CD14-positive monocyte (primary cell): ENCODE measurements around the gene CEP131. TPM values are rescaled to one million over a fixed set of nuclear protein-coding genes. Genes with fewer than 3 reads are reported as not detected.
A peak's percentile ranks its signal among the peaks of the same experiment; 100 is the strongest.

Experiments used
- DNase-seq, 3 donors: peaks; one replicate each; pipeline ENCODE4 v3.0.0-alpha.2; 2011 to 2022
- H2AFZ ChIP-seq: 2 replicates; pipeline ENCODE4 v1.6.0; 2012; ENCODE audit warnings: mild to moderate bottlenecking, low read depth, low read length, inconsistent platforms; ENCODE audit not compliant: insufficient read depth, poor library complexity, severe bottlenecking
- H3K27ac ChIP-seq, 2 donors: 1 replicate in 1 of 2; 2 replicates in 1 of 2; pipeline ENCODE4 v1.5.1; 2012 to 2013; ENCODE audit warnings: low read length in 2 of 2, control low read depth in 1 of 2, inconsistent platforms in 1 of 2, low read depth in 1 of 2, mild to moderate bottlenecking in 1 of 2
- H3K27me3 ChIP-seq, 2 donors: one replicate each; pipeline versions ENCODE4 v1.6.0 to v1.6.1; 2011 to 2013; ENCODE audit warnings: low read length in 2 of 2; ENCODE audit not compliant: control insufficient read depth in 2 of 2, insufficient read depth in 2 of 2
- H3K36me3 ChIP-seq, 2 donors: replicated peaks in 1 of 2; 1 replicate in 1 of 2; 2 replicates in 1 of 2; pipeline versions ENCODE4 v1.5.1 to v1.6.1; 2012 to 2013; ENCODE audit warnings: low read length in 2 of 2, control low read depth in 1 of 2, inconsistent platforms in 1 of 2, mild to moderate bottlenecking in 1 of 2; ENCODE audit not compliant: insufficient read depth in 2 of 2, control insufficient read depth in 1 of 2
- H3K4me1 ChIP-seq, 2 donors: 1 replicate in 1 of 2; 2 replicates in 1 of 2; pipeline versions ENCODE4 v1.5.1 to v1.6.1; 2012 to 2013; ENCODE audit warnings: low read length in 2 of 2, control low read depth in 1 of 2, inconsistent platforms in 1 of 2, mild to moderate bottlenecking in 1 of 2, moderate library complexity in 1 of 2; ENCODE audit not compliant: insufficient read depth in 2 of 2, control insufficient read depth in 1 of 2
- H3K4me2 ChIP-seq: replicated peaks from 2 replicates; pipeline ENCODE3; 2012; ENCODE audit warnings: low read length, moderate library complexity, mild to moderate bottlenecking; ENCODE audit not compliant: poor library complexity, severe bottlenecking; ENCODE audit errors: extremely low read depth
- H3K4me3 ChIP-seq, 3 experiments: fragments of 200-600 bp in 1 of 3; sonication (generic) in 1 of 3; replicated peaks in 1 of 3; 1 replicate in 2 of 3; 2 replicates in 1 of 3; pipeline ENCODE4 v1.5.1; 2011 to 2013; ENCODE audit warnings: low read length in 3 of 3, mild to moderate bottlenecking in 3 of 3, control low read depth in 2 of 3, low read depth in 2 of 3, inconsistent platforms in 1 of 3, moderate library complexity in 1 of 3
- H3K79me2 ChIP-seq: 2 replicates; pipeline ENCODE4 v1.6.0; 2012; ENCODE audit warnings: mild to moderate bottlenecking, control low read depth, inconsistent platforms, low read length, moderate library complexity; ENCODE audit not compliant: insufficient read depth
- H3K9ac ChIP-seq: 2 replicates; pipeline ENCODE4 v1.6.0; 2017; ENCODE audit warnings: low read length, mild to moderate bottlenecking; ENCODE audit not compliant: insufficient read depth, poor library complexity, severe bottlenecking
- H3K9me3 ChIP-seq, 2 donors: replicated peaks in 1 of 2; 1 replicate in 1 of 2; 2 replicates in 1 of 2; pipeline versions ENCODE4 v1.5.1 to v1.6.1; 2012 to 2013; ENCODE audit warnings: low read length in 2 of 2, control low read depth in 1 of 2; ENCODE audit not compliant: control insufficient read depth in 1 of 2, insufficient read depth in 1 of 2
- H4K20me1 ChIP-seq: 2 replicates; pipeline ENCODE4 v1.6.0; 2012; ENCODE audit warnings: mild to moderate bottlenecking, low read length, control low read depth, moderate library complexity; ENCODE audit not compliant: insufficient read depth
- H3K27ac Mint-ChIP-seq, 7 donors: one replicate each; pipeline ENCODE4 v1.8.0; 2020; ENCODE audit warnings: mild to moderate bottlenecking in 7 of 7, mixed read lengths in 7 of 7, moderate library complexity in 6 of 7, inconsistent platforms in 2 of 7
- H3K27me3 Mint-ChIP-seq, 3 donors: one replicate each; pipeline ENCODE4 v1.8.0; 2021 to 2022; ENCODE audit warnings: low read depth in 3 of 3, mild to moderate bottlenecking in 3 of 3, mixed read lengths in 3 of 3, moderate library complexity in 3 of 3, inconsistent platforms in 1 of 3
- H3K36me3 Mint-ChIP-seq, 2 donors: one replicate each; pipeline ENCODE4 v1.8.0; 2020; ENCODE audit warnings: mixed read lengths in 2 of 2, inconsistent platforms in 1 of 2, mild to moderate bottlenecking in 1 of 2
- H3K4me1 Mint-ChIP-seq: one replicate; pipeline ENCODE4 v1.8.0; 2020; ENCODE audit warnings: mild to moderate bottlenecking, mixed read lengths
- H3K4me3 Mint-ChIP-seq, 2 donors: one replicate each; pipeline ENCODE4 v1.8.0; 2020; ENCODE audit warnings: mild to moderate bottlenecking in 2 of 2, mixed read lengths in 2 of 2, moderate library complexity in 1 of 2
- H3K9me3 Mint-ChIP-seq, 7 donors: one replicate each; pipeline ENCODE4 v1.8.0; 2020 to 2022; ENCODE audit warnings: mixed read lengths in 7 of 7, mild to moderate bottlenecking in 6 of 7, moderate library complexity in 6 of 7, inconsistent platforms in 2 of 7
- CTCF ChIP-seq: fragments of 200-600 bp; IDR thresholded peaks from one replicate; pipeline ENCODE4 v1.8.0; 2022; ENCODE audit warnings: antibody characterized with exemption, mild to moderate bottlenecking
- WGBS: methylation state at CpG from one replicate; pipeline ENCODE4 v1.1.5; 2013; ENCODE audit warnings: missing lambda C conversion rate; ENCODE audit not compliant: insufficient coverage; 5-methylcytosine and 5-hydroxymethylcytosine counted together
- intact Hi-C, 2 donors: fragments of 100-400 bp; cut with micrococcal nuclease; formaldehyde crosslinking; loops; one replicate each; pipeline versions ENCODE4 v1.15.0 to v1.15.1; 2023
- polyA plus RNA-seq, 3 donors: library from polyadenylated mRNA; depleted of rRNA in 1 of 3; unstranded in 2 of 3; stranded (reverse) in 1 of 3; fragments of 300-500 nt in 2 of 3; fragments of >200 nt in 1 of 3; fragmentation: Illumina TruSeq in 2 of 3; gene quantifications; 1 replicate in 2 of 3; 2 replicates in 1 of 3; pipeline ENCODE4 v1.2.3, GENCODE V29; 2012 to 2021

The CEP131 gene
- polyA plus RNA-seq, 3 donors, result 0.69 to 9.7 (median 1.0) TPM

GRCh38 chr17:81231121-81231645, 8.4 kb upstream of the CEP131 start:
- no peak for DNase-seq
- no peak overlapping the region for H3K4me3 ChIP-seq
- H3K27ac ChIP-seq, result no peak overlapping the region
- no peaks in the 10 kb centered on the region for H3K27me3 ChIP-seq
- H3K9me3 ChIP-seq, result no peaks in the 10 kb centered on the region
- Mint-ChIP-seq H3K4me1 (peaks cover 39% of the 10 kb centered on the region), H3K27me3 (no peaks in the 10 kb centered on the region), H3K4me3 (no peak overlapping the region), H3K36me3 (peaks cover 34 to 64% of the 10 kb centered on the region in 2 donors), H3K9me3 (peaks cover 0 to 2% (median 0%) of the 10 kb centered on the region in 7 donors), H3K27ac (no peak overlapping the region)
- peaks cover 56 to 66% of the 10 kb centered on the region in 2 donors for H3K36me3 ChIP-seq
- no peak overlapping the region for H3K9ac ChIP-seq
- peaks cover 45% of the 10 kb centered on the region for H4K20me1 ChIP-seq
- 91% methylated on average over 27 of the region's 31 CpGs for WGBS
- intact Hi-C loops, result no loop called here
- H3K4me1 ChIP-seq, result peaks cover 31 to 35% of the 10 kb centered on the region in 2 donors
- H2AFZ ChIP-seq, result no peak overlapping the region
- TF ChIP-seq CTCF, result no peak
- H3K4me2 ChIP-seq, result no peak overlapping the region
- H3K79me2 ChIP-seq, result peaks cover 22% of the 10 kb centered on the region

- no peak overlapping the region for H3K4me2 ChIP-seq
- H3K27me3 ChIP-seq, result no peaks in the 10 kb centered on the region
- intact Hi-C loops, result no loop called here
- peaks cover 31 to 35% of the 10 kb centered on the region in 2 donors for H3K4me1 ChIP-seq
- H3K4me3 ChIP-seq, result no peak overlapping the region
- H4K20me1 ChIP-seq, result peaks cover 35% of the 10 kb centered on the region
- H3K9me3 Mint-ChIP-seq, result peaks cover 0 to 2% (median 0%) of the 10 kb centered on the region in 7 donors
- H3K9ac ChIP-seq, result no peak overlapping the region
- no peaks in the 10 kb centered on the region for H3K9me3 ChIP-seq
- no peak overlapping the region for H2AFZ ChIP-seq
- WGBS, result 98% methylated on average over 18 of the region's 26 CpGs
- no peak overlapping the region for H3K27ac ChIP-seq
- H3K4me3 Mint-ChIP-seq, result no peak overlapping the region
- peaks cover 12% of the 10 kb centered on the region for H3K79me2 ChIP-seq
- peaks cover 32 to 56% of the 10 kb centered on the region in 2 donors for H3K36me3 Mint-ChIP-seq
- DNase-seq, result no peak
- peak overlapping the region in 2 of 7 donors; percentile 5 to 60 for H3K27ac Mint-ChIP-seq
- H3K27me3 Mint-ChIP-seq, result no peaks in the 10 kb centered on the region
- H3K36me3 ChIP-seq, result peaks cover 48 to 56% of the 10 kb centered on the region in 2 donors
- peaks cover 37% of the 10 kb centered on the region for H3K4me1 Mint-ChIP-seq
- peak; percentile 56 for TF ChIP-seq CTCF
These were observed 7.5 kb upstream of the CEP131 start for GRCh38 chr17:81230043-81230820.
